KMS-11 (cell line): Measurements from ENCODE around the gene KCNJ6.

Source experiments
- H2AFZ ChIP-seq: fragments of 200-600 bp; sonication (generic); 2 replicates; pipeline ENCODE4 v1.6.1; 2016; ENCODE audit warnings: antibody characterized with exemption, mixed run types, low read depth
- H3K27ac ChIP-seq: fragments of 200-600 bp; sonication (generic); 2 replicates; pipeline ENCODE4 v1.6.1; 2016; ENCODE audit warnings: mild to moderate bottlenecking, mixed run types
- H3K27me3 ChIP-seq: fragments of 200-600 bp; sonication (generic); 2 replicates; pipeline ENCODE4 v1.6.1; 2017; ENCODE audit warnings: mild to moderate bottlenecking, low read depth, mixed run types, moderate library complexity; ENCODE audit not compliant: insufficient read depth
- H3K36me3 ChIP-seq: fragments of 200-600 bp; sonication (generic); 2 replicates; pipeline ENCODE4 v1.6.1; 2017; ENCODE audit warnings: mild to moderate bottlenecking, mixed run types; ENCODE audit not compliant: insufficient read depth
- H3K4me1 ChIP-seq: fragments of 200-600 bp; sonication (generic); 2 replicates; pipeline ENCODE4 v1.6.1; 2016; ENCODE audit warnings: mild to moderate bottlenecking, low read depth, mixed run types; ENCODE audit not compliant: poor library complexity, severe bottlenecking
- H3K4me2 ChIP-seq: fragments of 200-600 bp; sonication (generic); 2 replicates; pipeline ENCODE4 v1.7.0; 2016; ENCODE audit warnings: mild to moderate bottlenecking, mixed run types
- H3K4me3 ChIP-seq: fragments of 200-600 bp; sonication (generic); IDR thresholded peaks from 2 replicates; pipeline ENCODE4 v1.6.1; 2017; ENCODE audit warnings: low read depth, low read length, mixed read lengths; ENCODE audit not compliant: insufficient read depth
- H3K79me2 ChIP-seq: fragments of 200-600 bp; sonication (generic); 2 replicates; pipeline ENCODE4 v1.6.1; 2016; ENCODE audit warnings: low read depth, mixed run types; ENCODE audit not compliant: insufficient read depth
- H3K9ac ChIP-seq: fragments of 200-600 bp; sonication (generic); 2 replicates; pipeline ENCODE4 v1.6.1; 2016; ENCODE audit warnings: mild to moderate bottlenecking, mixed run types
- H4K20me1 ChIP-seq: fragments of 200-600 bp; sonication (generic); 2 replicates; pipeline ENCODE4 v1.6.1; 2016; ENCODE audit warnings: mild to moderate bottlenecking, mixed run types; ENCODE audit not compliant: insufficient read depth
- CTCF ChIP-seq: fragments of 200-600 bp; sonication (generic); conservative IDR thresholded peaks from 2 replicates; pipeline ENCODE4 v1.6.1; 2017; ENCODE audit warnings: low read depth, mild to moderate bottlenecking, antibody characterized with exemption, low read length, moderate library complexity, mixed read lengths

KCNJ6 gene

GRCh38 chr21:37916310-37917051 lies at the start of gene KCNJ6:
KCNJ6 (minus strand) TSS chr21:37916457; CDS start chr21:37840682, 75,775 bp downstream.
- TF ChIP-seq CTCF: no peak
- Histone ChIP-seq H3K4me3 (no peak within 1 kb of the TSS), H3K4me1 (no peaks in the 10 kb centered on the region), H3K9ac (no peak within 1 kb of the TSS), H3K36me3 (no peaks in the 10 kb centered on the region), H3K4me2 (no peak within 1 kb of the TSS), H3K79me2 (no peaks in the 10 kb centered on the region), H4K20me1 (no peaks in the 10 kb centered on the region), H2AFZ (no peak within 1 kb of the TSS), H3K27ac (no peak within 1 kb of the TSS), H3K27me3 (no peaks in the 10 kb centered on the region)

DNA sequence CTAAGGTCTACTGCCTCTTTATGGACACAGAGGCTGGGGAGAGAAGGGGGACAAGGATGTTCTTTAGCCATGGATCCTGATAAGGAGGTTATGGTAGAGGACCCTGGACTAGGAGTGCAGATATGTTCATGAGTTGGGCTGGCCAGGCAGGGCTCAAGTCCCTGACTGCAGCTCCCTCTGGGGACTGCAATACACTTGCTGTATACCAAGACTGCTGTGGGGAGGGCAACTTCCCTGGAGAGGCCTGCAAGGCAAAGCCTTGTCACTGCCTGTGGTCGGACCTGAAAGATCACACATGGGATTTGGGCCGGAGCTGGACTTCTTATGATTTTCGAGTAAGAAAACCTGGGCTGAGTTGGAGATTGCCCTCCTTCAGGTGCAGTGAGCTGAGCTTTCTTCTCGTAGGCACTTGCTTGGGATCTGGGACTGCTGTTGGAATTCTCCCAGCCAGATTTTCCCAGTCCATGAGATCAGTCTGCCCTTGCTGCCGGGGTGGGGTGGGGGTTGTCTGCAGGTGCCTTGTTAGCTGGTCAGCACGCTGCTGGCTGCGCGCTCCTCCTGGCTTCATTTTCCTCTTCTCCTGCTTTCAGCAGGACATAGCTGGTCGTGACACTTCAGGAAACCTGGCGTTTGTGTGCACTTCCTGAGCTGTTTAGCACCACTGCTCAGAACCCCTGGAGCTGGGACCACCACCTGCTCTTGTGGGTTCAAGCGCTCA lies 49.0 kb upstream of the KCNJ6 start:
- Histone ChIP-seq H3K4me1 (no peaks in the 10 kb centered on the region), H3K27ac (no peak overlapping the region), H3K9ac (no peak overlapping the region), H2AFZ (no peak overlapping the region), H3K4me3 (no peak overlapping the region), H4K20me1 (no peaks in the 10 kb centered on the region), H3K79me2 (no peaks in the 10 kb centered on the region), H3K4me2 (no peak overlapping the region), H3K27me3 (no peaks in the 10 kb centered on the region), H3K36me3 (no peaks in the 10 kb centered on the region)
- no peak for TF ChIP-seq CTCF

GRCh38 chr21:37958537-37958936 lies 42.3 kb upstream of the KCNJ6 start:
- no peaks in the 10 kb centered on the region for H3K79me2 ChIP-seq
- no peak overlapping the region for H3K27ac ChIP-seq
- no peaks in the 10 kb centered on the region for H4K20me1 ChIP-seq
- H3K27me3 ChIP-seq: no peaks in the 10 kb centered on the region
- no peak overlapping the region for H3K9ac ChIP-seq
- H3K4me3 ChIP-seq: no peak overlapping the region
- H3K4me1 ChIP-seq: no peaks in the 10 kb centered on the region
- no peak overlapping the region for H3K4me2 ChIP-seq
- no peak overlapping the region for H2AFZ ChIP-seq
- no peaks in the 10 kb centered on the region for H3K36me3 ChIP-seq
- no peak for TF ChIP-seq CTCF

- H2AFZ ChIP-seq: no peak overlapping the region
Measured at GRCh38 chr21:37956772-37957171, 40.5 kb upstream of the KCNJ6 start.

More at GRCh38 chr21:37956772-37957171, 40.5 kb upstream of the KCNJ6 start:
- Histone ChIP-seq H3K9ac (no peak overlapping the region), H3K27me3 (no peaks in the 10 kb centered on the region), H3K4me2 (no peak overlapping the region), H3K27ac (no peak overlapping the region), H3K4me1 (no peaks in the 10 kb centered on the region), H4K20me1 (no peaks in the 10 kb centered on the region), H3K79me2 (no peaks in the 10 kb centered on the region), H3K36me3 (no peaks in the 10 kb centered on the region), H3K4me3 (no peak overlapping the region)
- no peak for TF ChIP-seq CTCF
